ENCODE measurements around the gene IFNL2. TPM values are rescaled to one million over a fixed set of nuclear protein-coding genes. Genes with fewer than 3 reads are reported as not detected.

Gene IFNL2
- total and polyA plus RNA-seq, 2 of the 4 experiments (the other 2 are of a cell fraction) = not detected

DNA sequence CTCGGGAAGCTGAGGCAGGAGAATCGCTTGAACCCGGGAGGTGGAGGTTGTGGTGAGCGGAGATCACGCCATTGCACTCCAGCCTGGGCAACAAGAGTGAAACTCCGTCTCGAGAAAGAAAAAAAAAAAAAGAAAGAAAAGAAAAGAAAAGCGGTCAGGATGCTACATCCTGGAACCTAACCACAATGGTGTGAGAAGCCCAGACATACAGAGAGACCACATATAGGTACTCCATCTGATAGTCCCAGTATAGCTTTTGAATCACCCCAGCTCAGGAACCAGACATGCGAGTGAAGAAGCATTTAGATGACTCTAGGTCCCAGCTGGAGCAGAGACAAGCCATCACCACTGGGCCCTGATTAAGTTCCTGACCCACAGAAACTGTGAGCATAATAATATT is 31.2 kb downstream of the IFNL2 start:
- H3K27me3 ChIP-seq (ENCODE audit: control insufficient read depth, insufficient read depth, low read length) = peaks cover 37% of the 10 kb centered on the region
- H2AK5ac ChIP-seq (ENCODE audit: low read depth, low read length) = no peak overlapping the region
- BruUV-seq (replicated peaks) = no TSS peak
- H3K36me3 ChIP-seq (ENCODE audit: control insufficient read depth, insufficient read depth, low read length) = no peaks in the 10 kb centered on the region
- no peak overlapping the region for H3K56ac ChIP-seq (ENCODE audit: extremely low read depth, insufficient read depth, low read length)
- no peak overlapping the region for H2BK20ac ChIP-seq (ENCODE audit: low read depth, low read length)
- no peak overlapping the region for H3K23ac ChIP-seq (ENCODE audit: low read depth, low read length)
- H2BK120ac ChIP-seq (ENCODE audit: low read depth, low read length) = no peak overlapping the region
- no peak overlapping the region for H2BK5ac ChIP-seq (ENCODE audit: low read depth, low read length, poor library complexity, severe bottlenecking)
- no peak overlapping the region for H3K14ac ChIP-seq (replicated peaks; ENCODE audit: low read depth, low read length)
- WGBS, 2 experiments (ENCODE audit: extremely low coverage in 2 of 2, insufficient read length in 1 of 2) = 80% methylated on average over 1 of the region's 9 CpGs; no CpG with 5 or more reads in 1 of the 2 experiments
- H2AK9ac ChIP-seq (replicated peaks; ENCODE audit: low read depth, low read length, poor library complexity) = no peak overlapping the region
- H3K9ac ChIP-seq (ENCODE audit: low read depth, low read length) = no peak overlapping the region
- no peaks in the 10 kb centered on the region for H3K9me1 ChIP-seq (ENCODE audit: insufficient read depth, low read length)
- H3K79me1 ChIP-seq (ENCODE audit: low read depth in 1 of 2, low read length in 2 of 2) = no peaks in the 10 kb centered on the region
- H4K91ac ChIP-seq (ENCODE audit: insufficient read depth, low read depth, low read length) = no peak overlapping the region
- in situ Hi-C loops (cut with MboI; ENCODE audit: low sequenced_read_pairs) (no loop called here), intact Hi-C loops (cut with micrococcal nuclease) (no loop called here), dilution Hi-C loops (cut with HindIII; ENCODE audit: low sequenced_read_pairs, unreplicated experiment) (no loop called here)
- no peak overlapping the region for H2BK15ac ChIP-seq (ENCODE audit: low read depth, low read length)
- H4K5ac ChIP-seq (ENCODE audit: low read depth, low read length) = no peak overlapping the region
- no peak overlapping the region for H3K27ac ChIP-seq (ENCODE audit: insufficient read depth, low read length)
- H3K4me3 ChIP-seq (ENCODE audit: insufficient read depth, low read depth, low read length) = no peak overlapping the region
- H3K4ac ChIP-seq (ENCODE audit: low read depth, low read length) = no peak overlapping the region
- H3K18ac ChIP-seq (ENCODE audit: low read depth, low read length) = no peak overlapping the region
- CTCF ChIA-PET = no interaction called here
- H3K9me3 ChIP-seq (ENCODE audit: control insufficient read depth, insufficient read depth, low read length) = peaks cover 2% of the 10 kb centered on the region; the same call in 1 of the 2 replicates
- ATAC-seq (ENCODE audit: low read depth) (no peak), DNase-seq (no peak)
- no peak overlapping the region for H3K4me2 ChIP-seq (ENCODE audit: low read depth, low read length)
- H4K8ac ChIP-seq (ENCODE audit: low read depth in 2 of 2, low read length in 2 of 2) = no peak overlapping the region
- no peak overlapping the region for H2AFZ ChIP-seq (replicated peaks; ENCODE audit: low read length, poor library complexity)
- POLR2A ChIA-PET (ENCODE audit: unreplicated experiment) = no interaction called here
- TF ChIP-seq MAZ (IDR thresholded peaks at IDR 0.05; ENCODE audit: borderline replicate concordance, low read depth, low read length) (no peak), FOS (IDR thresholded peaks at IDR 0.05; ENCODE audit: low read depth, low read length) (no peak), RAD21 (IDR thresholded peaks at IDR 0.05; ENCODE audit: low read length) (no peak), RFX5 (IDR thresholded peaks at IDR 0.05; ENCODE audit: low read depth, low read length) (no peak), MAFK (IDR thresholded peaks at IDR 0.05; ENCODE audit: low read depth, low read length) (no peak), RCOR1 (IDR thresholded peaks at IDR 0.05; ENCODE audit: insufficient replicate concordance, low read length) (no peak), CHD1 (IDR thresholded peaks at IDR 0.05; ENCODE audit: low read depth, low read length) (no peak)
- H4K20me1 ChIP-seq (ENCODE audit: insufficient read depth, low read length) = no peaks in the 10 kb centered on the region
- no peaks in the 10 kb centered on the region for H3K4me1 ChIP-seq (ENCODE audit: control insufficient read depth, insufficient read depth, low read length)
